HK-2 (cell line): ENCODE measurements around the gene HERC2.
"Not testable (repeated sequence)": the region's sequence is repeated elsewhere in the genome, so short reads cannot be mapped to it uniquely, and the experiment has no call there.

Experiments used
- DNase-seq: peaks from one replicate; pipeline ENCODE4 v3.0.0-alpha.2; 2018; ENCODE audit not compliant: unreplicated experiment

HERC2 gene

DNA sequence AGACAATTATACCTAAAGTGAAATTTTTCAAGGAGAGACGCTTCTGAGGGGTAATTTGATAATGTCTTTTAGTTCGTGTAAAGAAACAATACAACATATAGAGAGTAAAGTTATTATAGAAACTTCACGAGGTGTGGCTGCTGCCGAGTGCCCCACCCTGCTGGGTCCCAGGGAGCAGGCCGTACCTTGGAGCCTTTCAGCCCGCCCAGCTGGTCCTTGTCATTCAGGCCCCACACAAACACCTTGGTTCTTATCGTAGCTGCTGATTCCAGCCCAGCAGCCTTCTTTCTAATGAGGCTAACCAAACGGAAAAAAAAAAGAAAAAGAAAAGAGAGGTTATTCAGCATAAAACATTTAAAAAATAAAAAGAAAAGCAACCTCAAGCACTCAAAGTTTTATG lies 139.8 kb downstream of the HERC2 start:
- DNase-seq: no peak

DNA sequence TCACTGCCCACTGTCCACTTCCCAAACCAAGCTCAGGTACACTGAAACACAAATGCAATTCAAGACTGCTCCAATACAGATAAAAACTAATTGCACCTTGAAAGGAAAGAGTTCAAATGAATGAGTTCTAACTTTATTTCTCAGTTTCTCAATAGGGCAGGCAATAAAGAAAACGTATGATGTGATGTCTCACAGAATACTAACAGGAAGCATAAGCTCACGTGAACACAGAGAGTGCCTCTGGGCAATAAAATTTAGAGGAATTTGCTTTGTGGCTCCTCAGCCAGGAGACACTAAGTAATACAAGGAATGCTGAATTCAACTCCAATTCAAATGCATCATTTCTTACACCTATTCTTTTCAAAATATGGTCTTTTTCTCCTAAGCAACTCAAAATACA lies 140.6 kb downstream of the HERC2 start:
- DNase-seq: no peak

DNA sequence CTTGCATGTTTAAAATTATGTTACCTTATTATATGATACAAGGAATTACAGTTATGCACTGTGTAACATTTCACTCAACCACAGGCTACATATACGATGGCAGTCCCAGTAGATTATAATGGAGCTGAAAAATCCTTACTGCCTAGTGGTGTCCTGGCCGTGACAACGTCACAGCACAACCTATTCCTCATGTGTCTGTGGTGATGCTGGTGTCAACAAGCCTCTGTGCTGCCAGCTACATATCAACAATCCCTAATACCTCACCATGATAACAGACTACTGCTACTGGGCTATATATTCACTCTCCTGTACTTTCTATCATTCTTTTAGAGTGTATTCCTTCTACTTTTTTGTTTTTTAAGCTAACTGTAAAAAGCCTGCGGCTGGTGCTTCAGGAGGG lies 142.7 kb downstream of the HERC2 start:
- DNase-seq: no peak

DNA sequence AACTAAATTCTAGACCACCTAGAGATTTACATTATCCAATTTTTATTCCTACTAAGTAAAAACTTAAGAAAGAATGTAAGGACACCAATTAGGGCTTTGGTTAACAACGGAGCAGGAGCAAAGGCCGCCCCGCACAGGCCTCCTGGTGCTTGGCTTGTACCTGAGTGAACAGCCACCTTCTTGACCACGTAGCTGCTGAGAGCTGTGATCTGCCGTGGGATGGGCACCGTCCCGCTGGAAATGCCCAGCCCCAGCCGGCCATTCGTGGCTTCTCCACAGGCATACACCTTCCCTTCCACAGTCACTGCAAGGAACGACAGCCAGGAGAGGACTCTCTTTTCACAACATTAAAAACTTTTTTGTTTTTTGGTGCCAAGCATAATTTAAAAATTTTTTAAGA lies 143.3 kb downstream of the HERC2 start:
- DNase-seq: no peak

DNA sequence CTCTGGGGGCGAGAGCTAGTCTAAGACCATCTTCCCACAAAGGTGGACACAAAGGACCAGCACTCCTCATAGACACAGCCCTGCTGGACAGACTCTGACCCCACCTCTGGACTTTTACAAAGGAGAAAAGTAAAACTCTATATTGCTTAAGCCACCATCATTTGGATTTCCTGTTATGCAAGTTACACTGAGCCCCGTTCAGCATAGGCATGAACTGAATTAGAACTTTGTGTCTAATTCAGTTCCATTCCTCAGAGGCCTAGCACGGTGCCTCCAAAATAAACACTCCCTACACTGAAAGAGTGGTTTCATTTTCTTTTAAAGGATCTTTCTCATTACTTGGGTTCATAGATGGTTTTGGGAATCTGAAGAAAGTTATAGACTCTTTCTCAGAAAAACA lies 143.7 kb downstream of the HERC2 start:
- no peak for DNase-seq

DNA sequence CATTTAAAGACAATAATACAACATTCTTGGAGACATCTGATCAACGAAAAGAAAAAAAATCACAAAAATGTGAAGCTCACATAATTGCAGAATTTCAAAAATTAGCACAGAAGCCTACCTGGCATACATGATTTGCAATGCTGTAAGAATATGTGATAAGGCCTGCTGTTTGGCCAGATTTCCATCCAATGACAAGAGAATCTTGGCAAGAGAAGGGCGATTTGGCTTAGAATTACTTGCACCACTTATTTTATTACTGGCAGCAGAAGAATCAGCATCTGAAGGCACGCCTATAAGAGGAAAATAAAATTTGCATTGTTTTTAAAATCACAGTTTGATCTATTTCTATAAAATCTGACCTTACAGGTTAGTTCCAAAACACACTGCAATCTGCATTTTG lies 152.6 kb downstream of the HERC2 start:
- DNase-seq: no peak

DNA sequence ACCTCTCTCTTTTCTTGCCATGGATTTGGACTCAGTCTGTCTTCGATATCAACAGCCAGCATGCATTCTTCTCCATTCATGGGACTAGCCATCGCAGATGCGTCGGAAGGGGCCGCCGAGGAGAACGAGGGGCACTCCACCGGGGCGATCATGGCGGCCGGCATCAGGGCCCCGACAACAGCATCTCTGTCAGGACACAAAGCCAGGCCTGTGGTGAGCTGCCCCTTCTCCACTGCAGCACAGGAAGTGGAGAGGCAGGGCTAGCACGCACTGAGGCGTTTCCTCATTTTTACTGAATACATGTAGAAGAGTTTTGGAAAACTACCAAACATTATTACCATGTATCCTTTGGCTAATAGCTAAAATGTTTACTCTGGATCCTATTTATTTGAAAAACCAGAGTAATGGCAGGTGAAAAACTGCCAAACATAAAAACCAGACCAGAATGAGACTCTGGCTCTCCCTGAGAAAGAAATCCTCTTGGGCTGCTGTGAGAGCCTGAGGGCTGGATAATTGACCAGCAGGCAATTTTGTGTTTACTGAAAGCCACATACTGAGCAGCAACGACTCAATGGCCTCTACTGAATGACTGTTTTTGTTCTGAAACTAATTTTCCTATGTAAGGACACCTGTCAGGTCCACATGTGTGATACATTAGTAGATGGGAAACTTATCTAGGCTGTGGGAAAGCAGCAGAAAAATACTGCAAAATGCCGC lies 153.4 kb downstream of the HERC2 start:
- DNase-seq: not testable (repeated sequence)

DNA sequence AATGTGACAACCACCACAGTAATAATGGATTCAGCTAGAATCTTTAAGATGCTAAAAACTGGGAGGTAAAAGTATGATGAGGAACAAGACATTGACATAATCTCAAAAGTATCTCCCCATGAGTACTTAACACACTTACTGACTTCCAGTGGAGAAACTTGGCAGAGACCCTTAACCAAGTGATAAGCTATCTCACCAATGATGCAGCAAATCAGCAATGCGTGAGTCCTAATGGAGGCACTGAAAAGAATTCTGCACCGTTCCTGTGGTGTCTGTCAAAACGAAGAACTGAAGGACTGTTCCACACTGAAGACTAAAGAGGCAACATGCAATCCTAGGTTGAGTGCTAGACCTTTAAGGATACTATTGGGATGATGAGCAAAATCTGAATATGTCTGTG lies 154.9 kb downstream of the HERC2 start:
- no peak for DNase-seq

DNA sequence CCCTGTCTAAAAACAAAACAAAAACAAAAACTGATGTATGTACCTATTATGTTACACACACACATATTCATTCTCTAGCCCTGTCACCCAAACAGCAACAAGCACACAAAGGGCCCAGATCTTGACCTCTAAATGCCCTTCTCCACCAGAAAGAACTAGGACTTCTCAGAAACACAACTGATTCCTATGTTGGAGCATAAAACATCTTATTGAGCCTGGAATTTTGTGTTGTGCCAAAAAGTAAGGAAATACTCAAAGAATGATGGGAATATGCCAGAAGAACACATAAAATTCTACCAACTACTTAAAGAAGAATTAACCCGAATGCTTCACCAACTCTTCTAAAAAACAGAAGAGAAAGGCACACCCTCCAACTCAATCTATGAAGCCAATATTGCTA lies 156.2 kb downstream of the HERC2 start:
- no peak for DNase-seq

DNA sequence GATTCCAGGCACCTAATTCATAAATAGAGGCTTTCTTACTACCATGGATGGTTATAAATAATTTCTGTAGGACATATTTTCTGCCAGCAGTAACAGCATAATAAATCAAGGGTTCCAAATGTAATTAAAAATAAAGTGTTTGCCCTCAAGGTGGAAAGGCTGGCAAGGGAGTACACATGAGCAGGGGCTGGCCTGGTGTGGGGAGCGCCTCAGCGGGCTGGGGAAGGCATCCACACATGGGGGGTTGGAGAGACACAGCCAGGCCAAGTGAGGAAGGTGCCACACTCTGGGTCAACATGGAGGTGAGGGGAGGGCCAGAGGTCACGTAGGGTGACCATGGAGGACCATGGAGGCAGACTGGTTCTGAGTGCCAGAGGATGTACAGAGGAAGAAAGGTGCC lies 157.1 kb downstream of the HERC2 start:
- DNase-seq: no peak

DNA sequence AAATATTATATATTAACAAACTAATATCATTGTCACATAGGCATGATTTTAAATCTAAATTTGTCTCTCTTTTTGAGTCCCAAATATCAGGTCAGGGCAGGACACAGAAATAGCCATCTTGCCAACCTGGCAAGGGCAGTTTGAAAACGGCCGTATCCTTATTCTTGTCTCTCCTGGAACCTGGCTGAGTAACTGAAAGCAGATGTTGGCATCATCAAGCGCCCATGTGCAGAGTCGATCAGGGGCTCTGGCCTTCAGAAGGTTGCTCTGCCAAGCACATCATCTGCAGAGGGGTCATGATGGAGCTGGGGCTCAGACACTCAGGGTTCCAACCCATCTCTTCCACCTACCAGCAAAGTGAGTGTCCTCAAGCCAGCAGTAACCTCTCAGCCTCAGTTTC lies 167.7 kb downstream of the HERC2 start:
- no peak for DNase-seq

DNA sequence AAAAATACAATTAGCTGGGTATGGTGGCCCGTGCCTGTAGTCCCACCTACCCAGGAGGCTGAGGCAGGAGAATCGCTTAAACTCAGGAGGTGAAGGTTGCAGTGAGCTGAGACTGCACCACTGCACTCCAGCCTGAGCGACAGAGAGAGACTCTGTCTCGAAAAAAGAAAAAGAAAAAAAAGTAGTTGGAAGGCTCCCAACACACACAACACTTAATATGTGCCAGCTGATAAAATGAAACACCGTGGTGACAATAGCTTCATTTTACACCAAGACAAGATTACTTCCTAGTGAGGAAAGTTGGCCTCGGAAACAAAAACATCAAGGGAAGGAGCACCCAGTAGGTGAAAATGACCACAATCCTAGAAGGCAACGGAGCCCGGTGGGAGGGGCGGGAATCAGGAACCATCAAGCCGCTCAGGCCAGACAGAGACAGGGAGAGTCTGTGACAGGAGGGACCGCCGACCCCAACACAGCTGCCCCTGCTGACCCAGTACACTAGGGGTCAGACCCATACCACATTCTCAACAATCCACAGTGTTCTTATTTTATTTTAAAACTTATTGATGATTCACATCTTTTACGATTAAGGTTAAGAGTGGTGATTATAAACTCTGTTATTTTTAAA lies 168.4 kb downstream of the HERC2 start:
- DNase-seq: no peak

DNA sequence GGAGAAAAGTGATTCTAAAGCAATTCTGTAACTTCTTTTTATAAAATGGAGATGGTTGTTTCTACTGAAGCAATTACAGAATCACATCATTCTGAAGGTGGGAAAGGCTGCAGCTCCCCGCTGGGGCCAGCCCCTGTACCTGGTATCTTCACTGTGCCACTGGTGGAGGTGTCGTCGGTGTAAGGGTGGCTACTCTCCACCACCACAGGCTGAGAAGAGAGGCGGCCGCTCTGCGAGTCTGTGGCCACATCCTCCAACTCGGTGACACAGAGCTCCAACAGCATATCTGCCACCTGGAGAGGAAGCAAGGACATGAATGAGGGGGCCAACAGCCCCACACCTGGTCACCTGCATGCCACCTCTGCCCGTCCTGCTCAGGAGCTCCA lies 169.4 kb downstream of the HERC2 start:
- DNase-seq: not testable (repeated sequence)

DNA sequence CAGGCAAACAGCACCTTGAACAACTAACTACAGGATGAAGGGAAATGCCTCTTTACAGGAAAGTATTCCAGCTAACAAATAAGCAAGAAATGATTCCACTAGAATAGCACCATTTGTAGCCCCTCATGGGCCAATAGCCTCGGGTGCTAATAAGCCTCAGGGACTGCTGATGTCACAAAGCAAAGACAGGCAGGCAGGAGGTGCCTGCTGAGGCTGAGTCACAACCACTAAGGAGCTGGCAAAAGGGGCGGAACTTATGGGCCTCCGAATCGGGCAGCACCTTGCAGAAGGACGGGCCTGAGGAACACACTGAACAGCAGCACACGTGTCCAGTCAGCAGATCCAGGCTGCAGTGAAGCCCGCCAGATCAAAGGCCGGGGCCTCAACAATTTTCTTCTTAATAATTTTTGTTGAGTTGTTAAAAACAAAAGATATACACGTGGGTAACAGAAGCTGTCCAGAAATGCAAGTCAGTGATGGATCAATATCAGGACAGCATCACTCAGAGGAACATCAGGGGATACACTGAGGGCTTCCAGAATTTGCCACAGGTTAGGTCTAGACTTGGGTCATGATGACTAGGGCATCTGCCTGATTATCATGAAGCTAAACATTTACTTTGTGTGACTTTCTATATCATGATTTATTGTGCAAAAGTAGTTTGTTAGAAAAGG lies 170.0 kb downstream of the HERC2 start:
- peak; percentile 21 for DNase-seq

DNA sequence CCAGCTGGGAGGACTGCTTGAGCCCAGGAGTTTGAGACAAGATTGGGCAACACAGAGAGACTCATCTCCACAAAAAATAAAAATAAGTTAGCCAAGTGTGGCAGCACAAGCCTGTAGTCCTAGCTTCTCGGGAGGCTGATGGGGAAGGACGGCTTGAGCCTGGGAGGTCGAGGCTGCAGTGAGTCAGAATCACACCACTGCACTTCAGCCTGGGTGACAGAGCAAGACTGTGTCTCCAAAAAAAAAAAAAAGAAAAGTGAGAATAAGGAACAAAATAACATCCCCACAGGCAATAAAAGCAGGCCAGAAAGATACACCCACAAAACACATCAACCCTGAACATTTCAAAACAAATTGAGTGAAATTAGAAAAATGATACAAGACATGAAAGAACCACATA lies 174.2 kb downstream of the HERC2 start:
- no peak for DNase-seq

DNA sequence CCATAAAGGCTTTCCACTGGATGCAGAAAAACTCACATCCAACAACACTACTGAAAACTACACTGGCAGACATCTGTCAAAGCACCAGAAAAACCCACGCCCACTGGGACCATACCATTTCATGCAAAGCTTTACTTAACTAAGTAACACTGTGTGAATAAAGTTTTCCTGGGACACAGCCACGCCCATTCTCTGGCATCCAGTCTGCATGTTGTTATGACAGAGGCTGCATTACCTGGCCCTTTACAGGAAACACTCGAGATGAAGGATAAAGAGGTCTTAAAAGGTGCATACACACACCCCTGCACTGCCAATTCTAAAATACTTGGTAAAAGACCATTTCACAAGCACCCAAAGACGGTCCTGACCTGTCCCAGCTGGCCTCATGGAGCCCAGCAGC lies 176.6 kb downstream of the HERC2 start:
- not testable (repeated sequence) for DNase-seq

DNA sequence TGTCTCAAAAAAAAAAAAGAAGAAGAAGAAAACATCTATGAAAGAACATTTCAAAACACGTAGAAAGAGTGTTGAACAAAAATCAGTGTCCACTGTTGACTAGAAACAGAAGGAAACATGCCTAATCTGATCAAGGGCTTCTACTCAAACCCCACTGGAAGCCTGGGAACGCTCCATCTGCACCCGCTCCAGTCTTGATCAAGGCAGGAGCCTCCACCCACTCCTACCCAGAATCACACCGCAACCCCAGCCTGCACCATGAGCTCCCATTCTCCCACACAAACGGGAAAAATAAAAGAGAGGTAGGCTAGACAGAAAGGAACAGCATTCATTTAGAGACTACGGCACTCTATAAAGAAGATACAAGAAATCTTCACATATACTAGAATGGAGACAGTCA lies 181.9 kb downstream of the HERC2 start:
- DNase-seq: no peak

DNA sequence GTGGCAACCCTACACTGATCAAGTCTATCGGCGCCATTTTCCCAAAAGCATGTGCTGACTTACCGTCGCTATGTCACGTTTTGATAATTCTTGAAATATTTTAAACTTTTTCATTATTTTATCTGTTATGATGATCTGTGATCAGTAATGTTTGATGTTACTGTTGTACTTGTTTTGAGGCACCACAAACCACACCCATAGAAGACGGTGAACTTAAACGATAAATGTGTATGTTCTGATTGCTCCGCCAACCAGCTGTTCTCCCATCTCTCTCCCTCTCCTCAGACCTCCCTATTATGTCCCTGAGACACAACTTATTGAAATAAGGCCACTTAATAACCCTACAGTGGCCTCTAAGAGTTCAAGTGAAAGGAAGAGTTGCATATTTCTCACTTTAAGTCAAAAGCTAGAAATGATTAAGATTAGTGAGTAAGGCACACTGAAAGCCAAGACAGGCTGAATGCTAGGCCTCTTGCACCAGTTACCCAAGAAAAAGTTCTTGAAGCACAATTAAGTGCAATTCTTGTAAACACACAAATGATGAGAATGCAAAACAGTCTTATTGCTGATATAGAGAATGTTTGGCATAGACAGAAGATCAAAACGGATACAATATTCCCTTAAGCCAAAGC lies 184.5 kb downstream of the HERC2 start:
- DNase-seq: not testable (repeated sequence)

DNA sequence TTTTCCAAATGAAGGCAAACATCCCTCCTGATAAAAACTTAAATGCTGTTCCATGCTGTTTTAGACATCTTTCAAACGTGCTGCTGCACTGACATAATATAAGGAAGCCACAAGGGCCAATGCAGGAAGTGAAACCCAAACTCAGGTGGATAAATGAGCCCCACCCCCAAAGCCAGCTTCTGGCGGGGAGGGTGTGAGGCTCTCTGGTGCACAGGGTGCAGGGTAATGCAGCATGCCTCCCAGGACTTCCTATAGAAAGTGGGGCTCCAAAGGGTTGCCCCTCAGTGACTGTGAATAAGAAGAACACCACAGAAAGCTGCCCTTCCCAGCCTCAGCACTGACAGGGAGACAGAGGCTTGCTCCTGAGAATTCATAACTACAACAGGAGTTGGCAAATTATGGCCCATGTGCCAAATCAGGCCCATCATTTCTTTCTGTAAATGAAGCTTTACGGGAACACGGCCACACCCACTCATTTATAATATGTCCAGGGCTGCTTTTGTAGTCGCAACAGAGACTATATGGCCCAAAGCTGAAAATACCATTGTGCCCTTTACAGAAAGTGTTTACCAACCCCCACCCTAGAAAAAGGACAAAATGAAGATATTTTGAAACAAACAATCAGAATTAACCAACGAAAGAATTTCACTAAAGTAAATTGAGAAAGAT lies 185.6 kb downstream of the HERC2 start:
- not testable (repeated sequence) for DNase-seq

DNA sequence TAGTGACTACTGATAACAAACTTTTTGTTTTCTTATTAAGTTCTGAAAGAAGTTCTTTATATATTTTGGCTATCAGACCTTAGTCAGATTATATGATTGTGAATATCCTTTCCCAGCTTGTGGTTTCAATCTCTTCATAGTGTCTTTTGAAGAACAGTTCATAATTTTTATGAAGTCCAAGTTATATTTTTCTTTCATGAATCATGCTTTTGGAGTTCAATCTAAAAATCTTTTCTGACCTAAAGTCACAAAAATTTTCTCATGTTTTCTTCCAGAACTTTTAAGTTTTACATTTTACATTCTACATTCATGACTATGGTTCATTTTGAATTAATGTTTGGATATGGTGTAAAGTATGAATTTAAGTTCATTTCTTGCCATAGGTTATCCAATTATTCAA lies 188.7 kb downstream of the HERC2 start:
- DNase-seq: no peak

DNA sequence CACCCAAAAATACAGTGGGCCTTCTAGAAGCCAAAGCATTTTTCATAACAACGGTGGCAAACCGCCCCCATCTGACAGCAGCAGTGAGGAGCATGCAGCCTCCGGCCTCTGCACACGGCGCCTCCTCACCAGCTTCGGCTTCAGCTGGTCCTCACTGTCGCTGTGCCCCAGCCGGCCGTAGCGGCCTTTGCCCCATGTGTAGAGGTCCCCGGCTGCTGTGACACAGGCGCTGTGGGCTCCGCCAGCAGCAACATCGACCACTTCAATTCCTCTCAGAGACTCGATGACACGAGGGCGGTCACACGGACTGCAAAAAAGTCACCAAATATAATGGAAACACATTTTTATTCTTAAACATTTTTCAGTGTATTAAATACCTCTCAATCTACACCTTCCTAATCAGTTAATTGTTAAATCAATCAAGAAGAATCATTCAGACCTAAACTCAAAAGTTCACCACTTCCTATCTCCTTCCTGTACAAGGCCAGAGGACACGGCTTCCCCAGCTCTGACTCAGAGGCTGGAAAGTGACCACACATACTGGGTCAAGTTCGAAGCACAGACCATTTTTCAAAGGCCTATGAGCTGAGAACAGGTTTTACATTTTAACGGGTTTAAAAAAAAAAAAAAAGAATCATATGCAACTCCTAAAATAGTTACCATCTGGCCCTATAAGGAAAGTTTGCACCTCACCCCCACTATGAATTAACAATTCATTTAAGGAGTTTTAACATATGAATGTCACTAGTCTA lies 189.3 kb downstream of the HERC2 start:
- no peak for DNase-seq

DNA sequence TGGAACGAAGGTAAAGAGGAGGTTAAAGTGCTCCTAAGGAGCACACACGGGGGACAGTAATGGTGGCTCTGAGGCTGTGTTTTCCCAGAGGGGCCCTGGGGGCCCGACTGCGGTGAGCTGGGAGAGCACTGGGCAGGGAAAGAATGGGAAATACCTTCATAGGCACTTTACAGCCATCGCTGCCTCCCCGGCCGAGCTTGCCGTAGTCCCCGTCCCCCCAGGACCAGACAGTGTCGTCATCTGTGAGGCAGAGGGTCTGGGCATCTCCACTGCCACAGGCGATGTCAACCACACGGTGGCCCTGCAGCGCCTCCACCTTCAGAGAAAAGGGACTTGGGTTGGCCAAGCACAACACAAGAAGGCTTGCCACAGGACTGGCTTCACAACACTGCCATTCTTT lies 190.0 kb downstream of the HERC2 start:
- no peak for DNase-seq
